HG03097 (cell line): ENCODE results near the gene HPSE2.
"Not testable (repeated sequence)": the region's sequence is repeated elsewhere in the genome, so short reads cannot be mapped to it uniquely, and the experiment has no call there.

Source experiments
- ATAC-seq: cut with Tn5 transposase; IDR thresholded peaks from one replicate; pipeline ENCODE4 v1.9.1; 2021; ENCODE audit not compliant: unreplicated experiment, low FRiP score

Gene HPSE2

DNA sequence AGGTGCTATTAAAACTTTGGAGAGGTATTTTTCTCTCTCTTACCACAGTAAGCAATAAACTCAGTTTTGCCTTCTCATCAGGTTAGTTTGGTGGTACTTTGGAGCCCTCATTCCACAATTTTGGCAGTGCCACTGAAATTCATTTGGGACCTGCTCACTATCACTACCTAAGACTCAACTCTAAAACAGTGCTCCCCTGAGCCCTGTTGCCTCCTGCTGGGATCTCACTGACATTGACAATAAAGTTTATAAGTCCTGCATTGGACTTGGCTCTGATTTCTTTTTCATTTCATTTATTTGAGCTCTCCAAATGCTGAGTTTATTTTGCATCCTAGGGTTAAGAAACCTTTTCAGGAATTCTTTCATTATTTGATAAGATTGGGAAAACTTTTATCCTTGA is 658.1 kb downstream of the HPSE2 start:
- ATAC-seq, result no peak

DNA sequence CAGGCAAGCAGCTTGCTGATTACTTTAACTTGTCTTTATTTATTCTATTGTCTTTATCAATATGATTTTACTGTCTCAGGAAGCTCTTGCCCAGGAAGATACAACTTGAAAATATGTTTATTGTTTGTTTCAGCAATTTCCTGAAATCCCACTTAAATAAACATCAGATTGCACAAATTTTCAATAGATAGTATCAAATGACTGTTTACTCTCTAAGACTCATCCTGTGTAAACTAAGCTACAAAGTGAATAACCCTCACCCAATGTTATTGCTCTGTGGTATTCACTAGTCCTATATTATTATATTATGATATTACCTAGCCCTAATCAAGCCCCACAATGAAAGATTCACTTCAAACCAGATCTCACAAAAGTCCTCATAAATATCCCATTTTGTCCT is 658.5 kb downstream of the HPSE2 start:
- no peak for ATAC-seq

DNA sequence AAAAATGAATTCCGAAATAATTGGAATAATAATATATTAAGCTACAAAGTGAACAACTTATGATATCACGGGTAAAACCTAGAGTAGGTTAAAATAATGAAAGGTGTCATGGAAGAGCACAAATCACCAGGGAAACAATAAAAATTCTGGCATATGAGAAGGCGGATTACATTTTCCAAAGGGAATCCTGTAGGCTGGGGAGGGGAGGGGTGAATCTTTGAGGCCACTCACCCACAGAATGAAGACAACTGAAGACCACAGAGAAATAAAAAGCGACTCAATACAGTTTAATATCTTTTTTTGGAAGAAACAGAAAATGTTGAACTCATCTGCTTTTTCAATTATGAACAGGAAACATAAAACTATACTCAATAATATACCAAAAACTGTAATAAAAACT is 659.6 kb downstream of the HPSE2 start:
- ATAC-seq, result no peak

DNA sequence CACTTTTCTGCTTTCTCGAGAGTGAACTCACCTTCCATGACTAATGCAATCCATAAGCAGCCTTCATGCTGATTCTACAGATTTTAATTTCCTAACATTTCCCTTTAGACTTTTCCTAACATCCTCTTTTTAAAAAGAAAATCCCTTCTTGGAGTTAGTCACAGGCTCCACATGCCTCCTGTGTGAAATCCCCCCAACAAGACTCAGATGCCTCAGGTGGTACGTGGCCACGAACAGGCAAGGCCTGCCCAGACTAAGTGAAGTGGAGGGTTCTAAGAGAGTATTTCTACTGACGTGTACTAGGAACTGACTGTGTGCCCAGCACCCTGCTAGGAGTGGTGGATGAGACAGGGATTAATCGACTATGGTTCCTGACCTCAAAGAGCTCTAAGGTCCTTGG is 663.1 kb downstream of the HPSE2 start:
- no peak for ATAC-seq

DNA sequence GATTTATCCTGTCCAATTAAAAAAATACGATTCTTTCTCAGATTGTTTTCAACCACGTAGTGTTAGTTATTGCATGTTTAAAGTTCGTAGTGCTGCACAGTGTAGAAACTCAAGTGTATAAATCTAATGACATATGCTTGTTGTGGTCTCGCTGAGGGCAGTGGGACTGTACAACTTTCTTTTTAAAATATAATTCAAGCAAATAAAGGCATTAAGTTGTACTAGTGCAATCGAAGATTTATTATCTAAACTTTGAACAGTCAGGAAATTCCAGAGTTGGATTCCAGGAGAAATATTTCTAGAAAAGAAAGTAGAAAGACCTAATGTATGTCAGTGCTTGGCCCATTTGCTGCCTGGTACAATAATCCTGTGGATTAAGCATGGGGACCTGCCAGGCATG is 664.8 kb downstream of the HPSE2 start:
- no peak for ATAC-seq

DNA sequence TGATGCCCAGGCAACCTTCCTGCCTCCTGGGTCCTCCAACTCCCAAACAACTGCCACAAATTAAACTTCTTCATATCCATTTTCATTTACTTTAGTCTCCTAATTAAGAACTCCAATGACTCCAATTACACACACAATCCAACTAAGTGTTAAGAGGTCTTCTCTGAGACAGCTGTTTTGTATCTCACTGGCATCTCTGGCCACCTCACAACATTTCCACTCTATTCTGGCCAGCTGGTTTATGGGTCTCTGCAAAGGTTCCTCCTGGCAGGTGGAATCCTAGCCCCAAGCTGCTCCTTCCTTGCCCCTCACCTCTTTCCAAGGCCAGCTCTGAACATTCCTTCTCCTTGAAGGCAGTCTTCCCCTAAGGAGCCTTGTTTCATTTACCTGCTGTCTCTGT is 665.8 kb downstream of the HPSE2 start:
- no peak for ATAC-seq

DNA sequence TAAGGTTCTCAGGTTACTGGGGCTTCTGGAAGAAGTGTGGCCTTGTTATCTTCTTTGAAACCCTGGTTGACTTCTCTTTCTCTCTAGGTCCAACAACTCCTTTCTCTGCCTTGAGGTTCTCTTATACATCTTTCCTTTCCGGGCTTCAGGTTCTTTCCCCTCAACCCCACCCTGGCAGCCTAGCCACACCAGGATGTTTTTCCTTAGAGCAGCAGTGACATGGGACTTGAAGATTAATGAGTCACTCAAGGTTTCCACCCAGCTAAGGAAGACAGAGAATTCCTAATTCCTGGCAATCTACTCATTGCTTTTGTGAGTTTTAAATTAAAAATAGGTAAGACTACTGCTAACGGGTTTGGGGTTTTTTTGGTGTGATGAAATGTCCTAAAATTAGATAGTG is 667.1 kb downstream of the HPSE2 start:
- ATAC-seq, result no peak

DNA sequence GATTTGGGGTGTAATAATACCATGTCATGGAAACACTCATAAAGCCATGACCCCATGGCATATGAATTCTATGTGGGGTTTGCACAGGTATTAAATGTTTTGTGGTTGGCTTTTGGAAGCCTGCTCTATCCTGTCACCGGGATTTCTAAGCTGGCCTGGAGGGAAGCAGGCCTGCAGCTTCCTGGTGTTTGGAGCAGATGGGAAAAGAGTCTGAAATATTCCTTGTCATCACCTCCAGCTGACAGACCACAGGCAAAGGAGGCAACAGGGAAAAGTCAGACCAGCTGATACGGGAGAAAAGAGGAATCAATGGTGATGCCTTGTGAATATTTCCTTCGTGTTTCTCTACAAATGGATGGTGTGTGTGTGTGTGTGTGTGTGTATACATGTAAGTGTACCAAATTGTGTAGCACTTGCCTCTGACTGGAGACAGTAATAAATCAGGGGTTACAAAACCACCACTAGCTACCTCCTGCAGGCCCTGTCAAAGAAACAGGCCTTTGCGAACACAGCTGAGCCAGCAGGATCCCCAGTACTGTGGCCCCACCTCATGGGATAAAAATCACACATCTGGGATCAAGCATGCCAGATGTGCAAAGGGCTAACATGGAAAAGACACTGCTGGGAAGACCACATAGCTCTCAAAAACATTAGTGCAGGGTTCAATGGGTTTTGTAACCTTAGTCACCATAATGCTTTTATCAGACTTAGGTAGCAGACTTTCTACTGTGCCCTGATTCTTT is 668.1 kb downstream of the HPSE2 start:
- no peak for ATAC-seq

DNA sequence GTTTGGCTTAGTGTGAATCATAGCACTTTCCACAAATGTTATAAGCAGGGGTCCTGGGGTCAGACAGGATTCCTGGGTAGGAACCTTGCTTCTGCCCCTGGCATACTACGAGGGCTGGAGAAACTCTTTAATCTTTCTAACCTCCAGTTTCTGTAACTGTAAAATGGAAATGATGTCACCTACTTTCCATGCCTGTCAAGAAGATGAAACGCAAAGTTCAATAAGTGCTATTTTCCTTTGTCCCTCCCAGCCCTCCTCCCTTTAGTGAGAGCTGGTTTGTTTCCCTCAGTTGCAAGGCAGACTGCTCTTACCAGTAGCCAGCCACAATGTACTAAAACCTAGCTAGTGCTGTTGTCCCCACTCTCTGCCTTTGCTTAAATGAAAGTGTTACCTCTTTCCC is 671.8 kb downstream of the HPSE2 start:
- no peak for ATAC-seq

DNA sequence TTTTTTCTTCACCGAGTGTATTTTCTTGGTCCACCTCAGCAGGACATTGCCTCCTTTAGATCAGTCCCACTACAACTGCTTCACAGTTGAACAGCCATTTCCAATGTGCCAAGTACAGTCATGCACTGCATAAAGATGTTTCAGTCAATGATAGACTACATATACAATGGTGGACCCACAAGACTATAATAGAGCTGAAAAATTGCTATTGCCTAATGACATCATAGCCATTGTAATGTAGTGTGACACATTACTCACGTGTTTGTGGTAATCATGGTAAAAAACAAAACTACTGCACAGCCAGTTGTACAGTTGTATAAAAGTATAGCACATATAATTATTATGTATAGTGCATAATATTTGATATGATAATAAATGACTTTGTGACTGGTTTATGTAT is 675.1 kb downstream of the HPSE2 start:
- ATAC-seq, result no peak

DNA sequence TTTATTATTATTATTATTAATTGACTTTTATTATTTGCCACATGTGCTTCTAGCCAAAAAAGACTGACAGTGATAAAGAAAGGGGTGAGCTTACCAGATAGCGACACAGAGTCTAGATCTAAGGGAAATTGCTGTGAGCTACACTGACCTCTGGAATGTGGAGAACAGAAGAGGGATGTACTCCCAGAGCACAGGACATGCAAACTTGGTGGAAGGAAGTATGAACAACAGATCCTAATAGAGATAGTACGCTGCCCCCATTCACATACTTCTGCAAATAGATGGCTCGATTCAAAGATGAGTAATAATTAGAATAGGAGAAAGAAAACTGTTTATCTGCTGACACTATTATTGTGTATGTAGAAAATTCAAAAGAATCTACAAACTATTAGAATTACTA is 679.6 kb downstream of the HPSE2 start:
- ATAC-seq, result no peak

DNA sequence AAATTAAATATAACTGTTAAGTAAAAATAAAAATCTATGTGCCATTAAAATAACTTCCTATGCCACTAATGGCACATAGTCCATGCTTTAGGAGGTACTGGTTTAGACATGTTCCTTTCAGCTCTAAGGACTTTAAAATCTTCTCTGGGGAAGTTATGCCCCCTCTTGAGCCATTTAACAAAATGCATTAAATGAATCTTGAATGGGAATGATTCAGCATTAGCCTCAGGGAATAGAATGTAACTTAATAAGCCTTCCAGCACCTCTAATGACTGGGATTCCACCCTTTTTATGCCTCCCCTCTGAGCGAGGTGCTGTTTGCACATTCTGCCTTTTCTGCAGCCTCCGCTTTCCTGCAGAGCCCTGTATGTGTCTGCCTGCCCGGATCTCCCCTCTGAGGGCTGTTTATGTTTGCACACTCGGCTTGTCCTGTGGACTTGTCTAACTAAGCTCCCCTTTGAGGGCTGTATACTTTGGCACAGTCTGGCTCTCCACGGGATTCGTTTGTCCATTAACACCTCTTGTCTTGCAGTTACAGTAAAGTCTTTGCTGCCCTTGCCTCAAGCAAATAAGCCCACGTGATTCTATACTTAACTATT is 680.5 kb downstream of the HPSE2 start:
- ATAC-seq, result no peak

DNA sequence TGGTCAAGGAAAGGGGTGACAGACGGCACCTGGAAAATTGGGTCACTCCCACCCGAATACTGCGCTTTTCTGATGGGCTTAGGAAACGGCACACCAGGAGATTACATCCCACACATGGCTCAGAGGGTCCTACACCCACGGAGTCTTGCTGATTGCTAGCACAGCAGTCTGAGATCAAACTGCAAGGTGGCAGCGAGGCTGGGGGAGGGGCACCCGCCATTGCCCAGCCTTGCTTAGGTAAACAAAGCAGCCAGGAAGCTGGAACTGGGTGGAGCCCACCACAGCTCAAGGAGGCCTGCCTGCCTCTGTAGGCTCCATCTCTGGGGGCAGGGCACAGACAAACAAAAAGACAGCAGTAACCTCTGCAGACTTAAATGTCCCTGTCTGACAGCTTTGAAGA is 694.1 kb downstream of the HPSE2 start:
- not testable (repeated sequence) for ATAC-seq

DNA sequence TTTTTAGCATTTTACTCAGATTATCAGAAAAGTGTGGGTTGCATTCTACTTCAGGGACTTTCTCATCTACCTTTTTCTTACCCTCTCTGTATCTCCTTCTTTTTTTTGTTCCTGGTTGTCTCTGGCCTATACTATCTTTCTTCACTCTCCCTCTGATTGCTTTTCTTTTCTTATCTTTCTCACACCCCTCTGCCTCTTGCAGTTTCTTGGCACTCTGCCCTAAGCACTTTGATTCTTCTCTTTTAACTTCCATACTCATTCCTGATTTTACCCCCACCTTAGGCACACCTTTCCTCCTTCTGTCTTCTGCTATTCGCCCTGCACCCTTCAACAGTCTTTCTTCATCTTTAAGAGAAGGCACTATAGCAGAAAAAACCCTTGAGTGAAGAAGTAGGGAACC is 696.1 kb downstream of the HPSE2 start:
- no peak for ATAC-seq

DNA sequence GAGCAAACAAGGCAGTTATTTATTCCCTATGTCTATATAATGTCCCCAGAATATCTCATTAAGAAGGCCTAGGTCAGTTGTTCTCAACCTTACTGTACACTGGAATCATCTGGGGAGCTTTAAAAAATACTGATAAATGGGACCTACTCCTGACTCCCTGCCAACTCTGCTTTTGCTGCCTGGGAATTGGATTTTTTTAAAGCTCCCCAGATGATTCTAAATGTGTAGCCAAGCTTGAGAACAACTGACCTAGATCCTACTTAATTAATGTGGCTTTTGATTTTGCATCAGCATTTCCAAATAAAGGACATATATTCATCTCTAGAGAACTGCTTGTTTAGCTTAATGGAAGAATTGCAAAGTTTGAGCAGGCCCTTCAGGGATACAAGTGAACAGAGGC is 697.2 kb downstream of the HPSE2 start:
- ATAC-seq, result no peak

DNA sequence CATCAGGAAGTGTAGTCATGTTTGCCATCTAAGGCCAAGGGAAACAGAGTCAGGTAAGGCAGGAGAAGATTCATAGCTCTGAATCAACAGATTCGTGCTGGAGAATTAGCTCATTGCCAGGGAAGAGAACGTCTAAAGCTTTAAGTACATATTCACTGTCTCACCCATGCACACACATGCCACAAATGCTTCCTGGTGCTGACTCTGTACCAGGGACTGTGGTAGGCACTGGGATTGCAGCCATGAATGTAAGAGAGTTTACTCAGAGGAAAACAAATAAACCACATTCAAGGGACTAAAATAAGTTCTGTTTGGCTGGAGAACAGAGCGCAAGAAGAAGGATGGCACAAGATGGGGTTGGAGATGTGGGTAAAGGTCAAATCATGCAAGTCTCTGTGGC is 699.1 kb downstream of the HPSE2 start:
- ATAC-seq, result no peak

DNA sequence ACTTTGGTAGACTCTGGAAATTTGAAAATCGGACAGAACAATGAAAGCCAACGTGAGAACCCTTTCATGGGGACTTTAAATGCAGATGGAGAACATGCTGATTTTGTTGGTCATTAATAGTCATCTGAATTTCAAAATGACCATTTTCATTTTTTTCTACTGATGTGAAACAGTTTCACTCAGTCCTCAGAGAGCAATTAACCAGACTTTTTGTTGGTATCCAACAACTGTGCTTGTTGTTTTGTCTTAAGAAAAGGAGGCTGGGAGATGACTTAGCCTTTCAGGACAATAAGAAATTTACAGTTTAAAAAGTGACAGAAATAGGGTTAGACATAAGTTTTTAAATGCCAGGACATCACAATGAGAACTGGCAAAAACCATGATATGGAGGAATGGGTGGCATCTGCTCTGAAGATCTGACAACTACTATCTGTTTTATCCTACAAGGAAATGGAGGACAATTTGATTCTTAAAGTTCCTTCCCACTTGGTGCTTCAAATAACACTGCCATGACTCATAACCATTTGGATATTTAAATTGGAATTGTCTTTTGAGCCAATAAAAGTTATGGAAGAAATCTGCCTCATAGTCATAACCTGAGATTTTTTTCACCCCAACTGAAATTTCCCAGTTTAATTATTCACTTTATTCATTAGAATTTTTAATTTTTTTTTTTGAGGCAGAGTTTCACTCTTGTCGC is 701.8 kb downstream of the HPSE2 start:
- ATAC-seq, result no peak

DNA sequence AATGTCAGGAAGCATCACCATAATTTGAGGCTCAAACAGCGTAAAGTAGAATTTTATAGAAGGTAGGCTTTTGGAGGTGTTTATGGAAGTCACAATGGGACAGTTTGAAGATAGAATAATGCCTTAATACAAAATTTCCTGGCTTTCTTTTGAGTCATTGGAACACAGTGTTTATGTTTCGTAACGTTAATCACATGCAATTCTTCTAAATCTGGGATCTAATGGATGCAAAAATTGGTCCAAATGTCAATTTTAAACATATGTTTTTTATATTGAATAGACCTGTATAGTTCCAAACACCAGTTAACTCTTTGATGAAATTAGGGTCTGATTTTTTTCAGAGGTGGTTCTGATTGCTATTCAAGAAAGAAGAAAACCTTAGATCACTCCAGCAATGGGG is 702.4 kb downstream of the HPSE2 start:
- no peak for ATAC-seq

DNA sequence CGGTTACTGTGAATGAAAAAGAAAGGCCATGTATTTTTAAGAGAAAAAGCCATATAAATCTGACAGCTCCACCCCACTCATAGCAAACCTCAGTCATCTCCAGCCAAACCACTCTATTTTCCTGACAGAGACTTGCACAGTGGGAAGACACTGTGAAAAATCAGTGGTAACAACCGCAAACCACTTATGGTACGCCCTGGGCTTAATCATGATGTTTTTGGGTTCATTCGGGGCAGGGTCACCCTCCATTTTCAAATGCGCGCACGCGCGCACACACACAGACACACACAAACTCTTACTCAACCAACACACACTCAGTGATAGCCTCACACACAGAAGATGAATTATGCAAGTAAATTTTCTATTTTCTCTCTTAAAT is 706.9 kb downstream of the HPSE2 start:
- no peak for ATAC-seq

DNA sequence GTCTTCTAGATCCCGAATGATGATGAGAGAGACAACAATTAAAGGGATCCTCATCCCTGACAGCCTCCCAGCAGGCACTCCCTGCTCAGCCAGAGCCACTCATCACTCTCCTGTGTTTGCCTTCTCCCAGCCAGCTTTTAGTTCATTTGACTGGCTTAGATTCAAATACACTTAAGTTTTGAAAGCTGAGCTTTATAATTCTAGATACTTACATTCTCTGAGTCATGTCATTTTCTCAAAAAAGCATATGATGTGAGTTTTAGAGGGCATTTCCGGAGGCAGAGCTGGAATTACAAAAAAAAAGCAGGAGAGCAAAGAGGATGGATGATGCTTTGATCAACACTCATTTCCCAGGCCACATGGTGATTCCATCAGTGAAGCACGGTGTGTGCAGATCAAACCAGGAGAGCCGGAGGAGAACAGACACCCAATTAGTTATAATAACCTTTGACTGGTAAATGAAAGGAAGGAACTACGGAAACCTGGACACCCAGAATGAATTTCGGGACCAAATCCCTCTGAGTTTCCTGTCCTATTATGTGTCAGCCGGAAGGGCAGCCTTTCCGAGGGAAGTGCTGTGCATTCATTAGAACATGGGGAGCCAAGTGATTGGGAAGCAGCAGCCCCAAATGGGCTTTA is 707.4 kb downstream of the HPSE2 start:
- no peak for ATAC-seq

DNA sequence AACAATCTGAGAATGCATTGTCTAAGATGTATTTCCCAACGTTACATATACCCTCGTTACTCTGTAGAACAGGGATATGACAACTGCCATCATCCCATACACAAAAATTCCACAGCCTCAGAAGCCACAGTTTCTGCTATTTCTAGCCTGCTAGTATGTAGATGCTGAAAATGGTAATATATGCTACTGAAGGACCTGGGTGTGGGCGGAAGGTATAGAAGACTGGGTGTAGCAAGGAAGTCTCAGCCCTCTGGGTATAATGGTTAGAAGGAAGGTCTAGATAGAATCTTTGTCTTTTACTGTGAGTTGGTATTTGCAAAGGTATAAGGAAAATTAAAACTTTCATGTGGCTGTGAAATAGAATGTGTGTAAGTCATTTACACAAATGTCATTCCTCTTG is 709.7 kb downstream of the HPSE2 start:
- no peak for ATAC-seq

DNA sequence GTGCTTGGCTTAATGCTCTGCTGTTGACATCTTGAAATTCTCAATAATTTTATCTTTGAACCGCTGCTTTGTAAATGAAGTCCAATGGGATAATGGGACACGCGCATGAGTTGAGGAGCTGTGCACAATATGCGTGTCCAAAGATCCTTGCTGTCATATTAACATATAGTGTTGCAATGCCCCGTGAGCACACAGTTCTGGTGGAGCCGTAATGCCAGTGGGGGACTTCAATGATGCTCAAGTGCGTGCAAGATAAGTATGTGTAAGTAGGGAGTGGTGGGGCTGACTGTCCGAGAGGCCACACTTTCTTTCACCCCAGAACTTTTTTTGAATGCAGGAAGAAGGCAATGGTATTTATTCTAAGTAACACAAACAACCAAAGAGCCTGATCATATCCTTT is 711.5 kb downstream of the HPSE2 start:
- ATAC-seq, result no peak
